DMS 273 (cell line): Measurements from ENCODE around the gene TNFRSF14.
"Not testable (repeated sequence)": the region's sequence is repeated elsewhere in the genome, so short reads cannot be mapped to it uniquely, and the experiment has no call there.

Experiments used
- DNase-seq: peaks from one replicate; lab custom pipeline; 2025; ENCODE audit not compliant: unreplicated experiment; lab: John Stamatoyannopoulos, UW

The TNFRSF14 gene

DNA sequence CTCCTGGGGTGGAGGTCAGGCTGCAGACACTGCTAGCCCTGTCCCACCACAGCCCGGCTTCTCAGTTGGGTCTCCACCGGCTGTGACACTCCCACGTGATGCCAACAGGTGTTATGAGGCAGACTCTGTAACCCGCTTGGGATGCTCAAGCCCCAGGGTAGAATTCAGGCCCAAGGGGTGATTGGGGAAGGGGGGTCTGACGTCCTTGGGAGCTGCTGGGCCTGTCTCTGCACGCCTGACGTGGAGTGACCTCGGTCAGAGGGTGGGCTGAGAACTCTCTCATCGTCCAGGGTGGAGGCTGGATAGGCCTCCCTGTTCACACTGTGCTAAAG lies 18.4 kb upstream of the TNFRSF14 start:
- peak; percentile 45 for DNase-seq

GRCh38 chr1:2538376-2538775 lies 17.8 kb upstream of the TNFRSF14 start:
- DNase-seq = no peak

DNA sequence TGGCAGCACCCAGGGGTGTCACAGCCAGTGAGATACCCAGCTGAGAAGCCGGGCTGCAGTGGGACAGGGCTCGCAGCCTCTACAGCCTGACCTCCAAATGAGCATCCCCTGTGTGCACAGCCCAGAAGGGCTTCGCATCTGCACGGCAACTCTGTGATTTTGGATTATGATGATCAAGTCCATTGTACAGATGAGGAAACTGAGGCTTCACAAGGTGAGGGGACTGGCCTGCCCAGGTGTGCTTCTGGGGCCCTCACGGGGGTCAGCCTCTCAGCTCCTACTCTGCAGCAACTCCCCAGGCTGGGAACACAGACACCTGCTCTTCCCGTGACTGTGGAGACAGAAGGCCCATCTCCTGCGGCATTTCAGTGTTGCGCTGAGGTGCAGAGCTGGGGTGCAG lies 17.3 kb upstream of the TNFRSF14 start:
- DNase-seq = no peak

DNA sequence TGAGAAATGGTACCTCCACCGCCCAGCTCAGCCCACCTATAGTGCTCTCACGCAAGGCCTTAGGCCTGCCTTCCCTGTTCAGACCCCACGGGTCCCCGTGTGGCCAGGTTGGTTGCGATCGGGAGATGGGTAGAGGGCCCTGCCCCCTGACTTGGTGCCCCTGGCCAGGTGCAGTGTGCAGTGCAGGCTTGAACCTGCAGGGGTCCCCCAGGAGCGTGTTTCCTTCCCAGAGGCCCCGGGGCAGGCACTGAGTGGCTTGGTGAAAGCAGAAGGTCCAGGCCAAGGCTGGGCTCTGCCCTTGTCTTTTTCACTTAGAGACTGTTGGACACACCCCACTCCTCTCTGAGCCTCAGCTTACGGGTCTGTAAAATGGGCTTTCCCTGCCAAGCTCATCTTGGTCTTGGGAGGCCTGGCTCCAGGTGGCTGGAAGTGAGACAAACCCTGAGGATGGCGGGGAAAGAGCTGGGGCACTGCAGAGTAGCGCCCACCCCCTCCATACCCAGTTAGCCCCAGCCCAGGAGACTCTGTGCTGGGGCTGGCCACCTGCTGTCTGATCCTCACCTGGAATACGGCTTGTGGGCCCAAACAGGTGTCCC lies 16.8 kb upstream of the TNFRSF14 start:
- peak; percentile 48 for DNase-seq

DNA sequence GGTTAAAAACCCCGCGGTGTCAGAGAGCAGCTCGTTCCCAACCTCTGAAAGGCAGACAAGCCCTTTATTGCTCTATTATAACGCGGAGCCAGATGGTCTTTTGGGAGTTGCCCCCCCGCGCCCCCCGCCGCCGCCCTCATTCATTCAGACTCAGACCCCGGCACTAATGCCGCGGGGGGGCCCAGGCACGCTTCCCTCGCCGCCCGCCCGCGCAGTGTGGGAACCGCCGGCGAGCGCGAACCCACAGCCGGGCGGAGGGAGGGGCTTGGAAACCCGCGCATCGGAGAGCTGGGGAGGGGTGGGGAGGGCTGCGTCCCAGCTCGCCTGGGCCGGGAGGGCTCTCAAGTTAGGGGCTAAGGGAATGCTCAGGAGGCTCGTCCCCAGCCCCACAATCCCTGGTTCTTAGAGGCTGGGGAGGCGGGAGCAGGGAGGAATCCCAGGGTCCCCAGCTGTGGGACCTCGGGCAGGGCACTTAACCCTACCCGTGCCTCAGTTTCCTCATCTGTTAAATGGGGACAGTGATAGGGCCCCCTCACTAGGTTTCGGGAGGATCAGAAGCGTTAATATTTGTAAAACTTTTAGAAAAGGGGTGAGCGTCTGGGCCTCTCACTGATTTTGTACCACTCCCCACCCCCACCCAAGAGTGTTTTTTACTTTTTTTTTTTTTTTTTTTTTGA lies 15.2 kb upstream of the TNFRSF14 start:
- DNase-seq = peak; percentile 71

GRCh38 chr1:2541619-2542245 lies 14.4 kb upstream of the TNFRSF14 start:
- DNase-seq = no peak

- DNase-seq = peak; percentile 45
Observed at GRCh38 chr1:2542246-2542915, 13.8 kb upstream of the TNFRSF14 start.

GRCh38 chr1:2543543-2544092 lies 12.6 kb upstream of the TNFRSF14 start:
- peak; percentile 84 for DNase-seq

DNA sequence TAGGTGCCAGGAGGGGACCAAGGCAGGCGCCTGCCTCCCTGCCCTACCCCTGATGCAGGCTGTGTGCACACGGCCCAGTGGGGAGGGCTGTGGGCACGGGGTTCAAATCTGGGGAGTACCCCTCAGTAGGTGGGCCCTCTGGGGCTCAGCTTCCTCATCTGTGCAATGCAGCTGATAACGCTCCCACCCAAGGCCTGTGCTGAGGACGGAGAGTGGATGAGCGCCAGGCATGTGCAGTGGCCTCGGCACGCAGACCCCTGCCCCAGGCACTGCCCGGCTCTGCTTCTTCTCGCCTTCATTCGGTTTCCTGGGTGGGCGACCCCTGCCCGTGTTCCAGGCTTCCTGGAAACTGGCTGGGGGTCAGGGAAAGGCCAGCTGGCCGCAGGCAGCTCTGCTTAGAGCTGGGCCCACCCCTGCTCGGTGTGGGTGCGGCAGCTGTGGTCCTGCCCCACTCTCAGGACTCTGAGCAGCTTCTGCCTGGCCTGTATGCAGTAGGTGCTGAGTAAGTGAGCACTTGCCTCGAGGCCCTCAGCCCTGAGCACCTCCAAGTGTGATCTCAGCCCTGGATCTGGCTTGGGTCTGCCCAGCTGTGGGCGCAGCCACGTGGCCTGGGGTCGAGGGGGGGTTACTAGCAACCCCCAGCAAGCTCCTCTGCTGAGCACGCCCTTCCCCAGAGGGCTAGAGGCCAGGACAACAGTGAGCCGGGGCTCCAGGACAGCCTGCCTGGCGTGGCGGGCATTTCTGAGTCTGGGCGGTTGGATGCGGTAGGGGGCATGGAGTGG lies 11.9 kb upstream of the TNFRSF14 start:
- peak; percentile 57 for DNase-seq

DNA sequence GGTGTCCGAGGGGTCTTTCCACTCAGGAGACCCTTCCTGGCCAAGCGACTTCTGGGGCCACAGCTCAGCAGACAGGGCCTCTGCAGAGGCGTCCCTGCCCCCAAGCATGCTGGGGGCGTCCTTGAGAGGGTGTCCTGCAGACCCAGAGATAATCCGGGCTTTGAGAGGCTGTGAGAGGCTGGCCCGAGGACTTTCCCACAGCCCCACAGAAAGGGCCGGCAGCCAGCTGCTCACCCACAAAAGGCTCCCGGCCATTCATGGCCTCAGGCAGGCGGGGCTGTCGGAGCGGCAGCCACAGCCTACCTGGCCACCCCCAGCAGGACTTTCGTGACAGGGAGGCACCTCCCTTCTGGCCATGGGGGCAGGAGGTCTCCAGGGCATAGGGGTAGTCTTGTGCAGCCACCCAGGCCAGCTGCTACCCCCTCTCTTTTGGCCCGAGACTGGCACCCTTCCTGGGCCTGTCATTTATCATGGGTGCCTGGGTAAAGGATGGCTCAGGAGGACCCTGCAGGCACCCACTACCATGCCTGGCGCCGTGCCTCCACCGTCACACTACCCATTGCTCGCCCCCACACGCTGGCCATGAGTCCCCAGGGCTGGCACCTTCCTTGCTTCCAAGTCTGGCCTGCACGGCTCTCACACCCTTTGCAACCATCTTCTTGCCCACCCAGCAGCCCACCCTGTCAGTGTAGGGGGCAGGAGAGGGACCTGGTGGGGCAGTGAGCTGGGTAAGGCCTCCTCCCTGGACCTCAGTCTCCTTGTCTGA lies 11.1 kb upstream of the TNFRSF14 start:
- DNase-seq = no peak

- peak; percentile 82 for DNase-seq
Observed at GRCh38 chr1:2545754-2546514, 10.2 kb upstream of the TNFRSF14 start.

- DNase-seq = peak; percentile 79
Observed at GRCh38 chr1:2546515-2547209, 9.5 kb upstream of the TNFRSF14 start.

- DNase-seq = no peak
Observed at GRCh38 chr1:2547210-2548067, 8.7 kb upstream of the TNFRSF14 start.

GRCh38 chr1:2548068-2548589 lies 8.0 kb upstream of the TNFRSF14 start:
- DNase-seq = peak; percentile 85

- not testable (repeated sequence) for DNase-seq
Observed at GRCh38 chr1:2549367-2550029, 6.7 kb upstream of the TNFRSF14 start.

- not testable (repeated sequence) for DNase-seq
Observed at GRCh38 chr1:2550309-2550861, 5.8 kb upstream of the TNFRSF14 start.

GRCh38 chr1:2551544-2551943 lies 4.6 kb upstream of the TNFRSF14 start:
- DNase-seq = not testable (repeated sequence)
